ENCODE results near the gene IL22RA1.

The IL22RA1 gene

DNA sequence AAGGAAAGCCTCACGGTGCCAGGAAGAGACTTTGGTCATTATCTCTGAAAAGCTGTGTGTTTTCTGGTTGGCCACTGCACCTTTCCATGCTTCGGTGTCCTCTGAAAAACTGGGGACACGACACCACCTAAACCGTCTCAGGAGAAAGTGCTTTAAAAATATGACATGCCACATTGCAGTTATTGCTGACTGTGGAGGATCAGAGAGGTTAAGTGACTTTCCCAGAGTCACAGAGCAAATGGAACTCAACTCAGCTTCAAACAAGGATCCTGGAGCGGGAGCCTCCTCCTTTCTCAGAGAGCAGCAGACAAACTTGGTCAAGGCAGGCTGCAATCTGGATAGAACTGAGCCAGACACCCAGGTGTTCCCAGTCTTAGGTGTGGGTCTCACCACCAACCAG, 44.8 kb downstream of the IL22RA1 start:
- no peak overlapping the region for H3K4me3 ChIP-seq (ENCODE audit: low read depth, low read length)
- no peak for DNase-seq (ENCODE audit: low read depth)
- TF ChIP-seq, protein P1, sequence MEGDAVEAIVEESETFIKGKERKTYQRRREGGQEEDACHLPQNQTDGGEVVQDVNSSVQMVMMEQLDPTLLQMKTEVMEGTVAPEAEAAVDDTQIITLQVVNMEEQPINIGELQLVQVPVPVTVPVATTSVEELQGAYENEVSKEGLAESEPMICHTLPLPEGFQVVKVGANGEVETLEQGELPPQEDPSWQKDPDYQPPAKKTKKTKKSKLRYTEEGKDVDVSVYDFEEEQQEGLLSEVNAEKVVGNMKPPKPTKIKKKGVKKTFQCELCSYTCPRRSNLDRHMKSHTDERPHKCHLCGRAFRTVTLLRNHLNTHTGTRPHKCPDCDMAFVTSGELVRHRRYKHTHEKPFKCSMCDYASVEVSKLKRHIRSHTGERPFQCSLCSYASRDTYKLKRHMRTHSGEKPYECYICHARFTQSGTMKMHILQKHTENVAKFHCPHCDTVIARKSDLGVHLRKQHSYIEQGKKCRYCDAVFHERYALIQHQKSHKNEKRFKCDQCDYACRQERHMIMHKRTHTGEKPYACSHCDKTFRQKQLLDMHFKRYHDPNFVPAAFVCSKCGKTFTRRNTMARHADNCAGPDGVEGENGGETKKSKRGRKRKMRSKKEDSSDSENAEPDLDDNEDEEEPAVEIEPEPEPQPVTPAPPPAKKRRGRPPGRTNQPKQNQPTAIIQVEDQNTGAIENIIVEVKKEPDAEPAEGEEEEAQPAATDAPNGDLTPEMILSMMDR (IDR thresholded peaks at IDR 0.05; ENCODE audit: insufficient read depth, low read depth, low read length, missing control alignments), result no peak

DNA sequence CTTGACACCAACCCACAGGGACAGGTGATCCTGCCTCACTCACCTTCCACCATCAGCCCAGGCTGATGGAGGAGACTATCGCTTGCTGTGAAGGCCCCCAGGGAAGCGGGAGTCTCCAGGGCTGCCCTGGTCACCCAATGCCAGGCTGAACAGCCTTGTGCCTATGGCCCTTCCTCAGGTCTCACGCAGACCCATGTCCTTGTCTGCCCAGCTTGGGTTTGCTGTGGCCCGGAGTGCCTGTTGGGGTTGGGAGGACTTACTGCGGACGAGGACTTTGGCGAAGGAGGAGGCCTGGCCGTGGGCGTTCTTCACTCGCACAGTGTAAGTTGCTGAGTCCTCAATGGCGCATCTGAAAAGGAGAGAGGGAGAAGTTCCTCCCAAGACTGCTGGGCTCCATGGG, 45.3 kb downstream of the IL22RA1 start:
- H3K4me3 ChIP-seq (ENCODE audit: low read depth, low read length), result no peak overlapping the region
- no peak for DNase-seq (ENCODE audit: low read depth)
- TF ChIP-seq, protein P1 (IDR thresholded peaks at IDR 0.05; ENCODE audit: insufficient read depth, low read depth, low read length, missing control alignments), result no peak

DNA sequence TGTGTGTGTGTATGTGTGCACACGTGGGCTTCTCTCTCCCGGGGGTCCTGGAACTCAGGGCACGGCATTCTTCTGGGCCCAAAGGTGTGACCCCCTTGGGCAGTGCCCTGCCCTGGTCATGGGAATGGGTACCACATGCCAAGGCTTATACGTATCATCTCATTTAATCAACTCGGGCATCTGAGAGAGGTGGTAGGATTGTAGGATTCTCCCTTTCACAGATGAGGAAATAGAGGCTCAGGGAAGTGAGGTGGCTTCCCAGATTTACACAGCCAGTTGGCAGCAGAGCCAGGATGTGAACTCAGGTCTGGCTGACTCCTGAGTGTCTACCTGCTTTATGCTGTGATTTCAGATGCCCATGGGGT, 46.2 kb downstream of the IL22RA1 start:
- no peak for DNase-seq (ENCODE audit: low read depth)
- TF ChIP-seq, protein P1 (IDR thresholded peaks at IDR 0.05; ENCODE audit: insufficient read depth, low read depth, low read length, missing control alignments), result no peak

DNA sequence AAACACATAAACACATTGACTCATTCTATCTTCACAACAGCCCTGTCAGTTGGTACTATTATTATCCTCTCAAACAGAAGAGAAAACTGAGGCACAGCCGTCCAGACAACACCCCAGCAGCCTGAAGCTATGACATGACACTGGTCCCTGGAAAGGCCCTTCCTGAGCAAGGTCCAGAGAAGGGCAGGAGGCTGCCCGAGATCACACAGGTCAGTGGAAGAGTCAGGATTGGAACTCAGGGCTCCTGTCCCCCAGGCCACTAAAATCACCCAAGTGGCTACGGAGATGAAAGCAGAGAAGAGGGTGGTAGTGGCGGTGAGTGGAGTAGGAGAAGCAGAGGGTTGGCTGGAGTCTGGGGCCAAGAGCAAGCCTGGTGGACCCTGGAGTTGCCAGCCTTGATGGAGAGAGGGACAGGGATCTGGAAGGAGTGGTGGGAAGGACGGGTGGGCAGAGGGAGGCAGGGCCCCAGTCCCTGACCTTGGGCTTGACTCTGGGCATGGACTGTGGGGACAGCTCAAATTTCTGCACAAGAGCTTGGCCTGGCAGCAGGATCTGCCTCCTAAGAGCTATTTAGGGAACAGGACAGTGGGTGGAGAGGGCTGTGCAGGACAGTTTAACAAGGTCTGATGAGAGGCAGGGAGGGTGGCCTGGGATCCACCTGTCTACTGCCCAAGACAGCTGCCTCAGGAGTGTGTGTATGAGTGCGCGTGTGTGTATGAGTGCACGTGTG, 46.8 kb downstream of the IL22RA1 start:
- TF ChIP-seq, protein P1 (IDR thresholded peaks at IDR 0.05; ENCODE audit: insufficient read depth, low read depth, low read length, missing control alignments), result no peak
- no peak for DNase-seq (ENCODE audit: low read depth)
- no peak overlapping the region for H3K4me3 ChIP-seq (ENCODE audit: low read depth, low read length)

More for the DNA sequence above, 46.2 kb downstream of the IL22RA1 start:
- H3K4me3 ChIP-seq (ENCODE audit: low read depth, low read length), result no peak overlapping the region

DNA sequence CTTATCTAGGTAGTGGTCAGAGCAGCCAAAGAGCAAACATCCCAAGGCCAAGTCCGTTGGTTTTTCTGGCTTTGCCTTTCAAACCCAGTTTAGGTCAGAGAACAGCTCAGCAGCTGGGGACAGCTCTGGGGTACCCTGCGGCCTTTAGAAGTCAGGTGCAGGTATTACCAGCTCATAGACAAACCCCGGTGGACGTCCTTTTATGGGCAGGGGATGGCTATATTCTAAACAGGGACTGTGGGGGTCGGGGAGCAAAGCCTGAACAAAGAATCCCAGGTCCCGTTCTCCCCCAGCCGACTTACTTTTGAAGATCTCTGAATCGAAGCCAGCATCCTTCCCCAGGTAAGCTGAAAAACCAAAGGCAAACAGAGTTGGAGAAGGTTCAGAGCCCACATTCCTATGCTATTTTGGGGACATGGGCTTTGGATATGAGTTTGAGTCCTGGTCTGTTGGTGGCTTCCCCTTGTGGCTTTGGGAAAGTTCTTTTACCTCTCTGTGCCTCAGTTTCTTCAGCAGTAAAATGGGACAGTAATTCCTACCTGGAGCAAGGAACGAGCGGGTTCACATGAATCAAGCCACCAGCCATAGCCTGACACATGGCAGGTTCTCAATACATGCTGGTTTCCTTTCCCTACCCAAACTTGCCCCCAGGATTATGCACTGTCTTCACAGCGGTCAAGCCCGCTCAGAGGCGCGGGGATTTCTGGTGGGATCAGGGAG, 47.6 kb downstream of the IL22RA1 start:
- TF ChIP-seq, protein P1 (IDR thresholded peaks at IDR 0.05; ENCODE audit: insufficient read depth, low read depth, low read length, missing control alignments), result no peak

DNA sequence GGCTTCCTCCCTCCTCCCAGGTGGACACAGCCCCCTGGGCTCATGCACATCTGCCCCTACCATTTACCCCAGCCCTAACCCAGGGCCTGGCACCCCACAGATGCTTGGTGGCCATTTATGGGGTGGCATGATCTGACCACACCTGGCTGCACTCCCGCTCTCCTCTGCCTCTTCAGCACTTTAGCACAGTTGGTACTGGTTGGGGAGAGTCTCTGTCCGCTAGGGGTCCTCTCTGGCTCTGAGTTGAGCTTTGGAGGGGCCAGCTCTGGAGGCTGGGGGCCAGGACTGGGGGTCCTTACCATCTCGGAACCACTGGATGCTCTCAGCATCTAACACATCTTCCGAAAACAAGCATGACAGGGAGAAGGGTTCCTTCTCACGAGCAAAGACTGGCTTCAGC, 48.4 kb downstream of the IL22RA1 start:
- TF ChIP-seq, protein P1 (IDR thresholded peaks at IDR 0.05; ENCODE audit: insufficient read depth, low read depth, low read length, missing control alignments), result no peak
- no peak overlapping the region for H3K4me3 ChIP-seq (ENCODE audit: low read depth, low read length)
- no peak for DNase-seq (ENCODE audit: low read depth)

More for the DNA sequence above, 47.6 kb downstream of the IL22RA1 start:
- no peak overlapping the region for H3K4me3 ChIP-seq (ENCODE audit: low read depth, low read length)
- no peak for DNase-seq (ENCODE audit: low read depth)

Data from GM12865 (cell line).